ENCODE measurements around the gene NPRL2. TPM values are rescaled to one million over a fixed set of nuclear protein-coding genes. Genes with fewer than 3 reads are reported as not detected.

NPRL2 gene
- total RNA-seq, 1 donor: 22.9 TPM

- no peak overlapping the region for H3K4me3 ChIP-seq (ENCODE audit: low read depth, low read length)
- no peak for TF ChIP-seq CTCF (IDR thresholded peaks at IDR 0.05; ENCODE audit: insufficient read depth, low read depth, low read length)
- no peak for DNase-seq (ENCODE audit: low read depth)
Measured at GRCh38 chr3:50341996-50342650, 8.5 kb downstream of the NPRL2 start.

GRCh38 chr3:50341537-50341936 lies 9.0 kb downstream of the NPRL2 start:
- no peak for TF ChIP-seq CTCF (IDR thresholded peaks at IDR 0.05; ENCODE audit: insufficient read depth, low read depth, low read length)
- H3K4me3 ChIP-seq (ENCODE audit: low read depth, low read length): peak overlapping the region; percentile 58
- DNase-seq (ENCODE audit: low read depth): no peak

GRCh38 chr3:50340448-50341329 lies 9.9 kb downstream of the NPRL2 start, which contains the start of gene RASSF1:
Gene RASSF1, minus strand, starts transcription at chr3:50340836. Its CDS starts 31 bp downstream, at chr3:50340805.
- H3K4me3 ChIP-seq (ENCODE audit: low read depth, low read length): peak within 1 kb of the TSS; percentile 58
- DNase-seq (ENCODE audit: low read depth): peak; percentile 64
- no peak for TF ChIP-seq CTCF (IDR thresholded peaks at IDR 0.05; ENCODE audit: insufficient read depth, low read depth, low read length)

- no peak for TF ChIP-seq CTCF (IDR thresholded peaks at IDR 0.05; ENCODE audit: insufficient read depth, low read depth, low read length)
- no peak for DNase-seq (ENCODE audit: low read depth)
- peak overlapping the region; percentile 58 for H3K4me3 ChIP-seq (ENCODE audit: low read depth, low read length)
Measured at GRCh38 chr3:50340147-50340447, 10.5 kb downstream of the NPRL2 start.

- no peak for TF ChIP-seq CTCF (IDR thresholded peaks at IDR 0.05; ENCODE audit: insufficient read depth, low read depth, low read length)
- peak overlapping the region; percentile 58 for H3K4me3 ChIP-seq (ENCODE audit: low read depth, low read length)
- DNase-seq (ENCODE audit: low read depth): peak; percentile 67
Measured at GRCh38 chr3:50339485-50340146, 11.0 kb downstream of the NPRL2 start.

GRCh38 chr3:50338965-50339364 lies 11.6 kb downstream of the NPRL2 start:
- H3K4me3 ChIP-seq (ENCODE audit: low read depth, low read length): no peak overlapping the region
- no peak for DNase-seq (ENCODE audit: low read depth)
- TF ChIP-seq CTCF (IDR thresholded peaks at IDR 0.05; ENCODE audit: insufficient read depth, low read depth, low read length): no peak
